T follicular helper cell (primary cell): Measurements from ENCODE around the gene ACR.
A peak's percentile ranks its signal among the peaks of the same experiment; 100 is the strongest.
"Not testable (repeated sequence)": the region's sequence is repeated elsewhere in the genome, so short reads cannot be mapped to it uniquely, and the experiment has no call there.

Experiments used
- DNase-seq: peaks from one replicate; pipeline ENCODE4 v3.0.0-alpha.2; 2020; ENCODE audit warnings: low read depth

Gene ACR

DNA sequence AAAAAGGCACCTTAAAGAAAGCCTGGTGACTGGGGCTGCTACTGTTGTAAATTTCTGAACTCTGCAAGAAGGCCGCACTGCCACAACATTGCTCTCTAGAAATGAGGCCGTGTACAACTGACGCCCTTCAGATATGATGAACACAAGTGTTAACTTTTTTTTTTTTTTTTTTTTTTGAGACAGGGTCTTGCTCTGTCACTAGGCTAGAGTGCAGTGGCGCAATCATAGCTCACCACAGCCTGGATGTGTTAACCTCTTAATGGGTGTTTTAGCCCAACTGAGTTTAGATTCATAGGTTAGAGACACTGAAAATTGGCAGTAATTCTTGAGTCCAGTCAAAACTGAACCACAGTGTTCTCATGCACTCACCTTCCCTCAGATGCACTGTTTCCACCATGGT is 42.2 kb downstream of the ACR start:
- not testable (repeated sequence) for DNase-seq

DNA sequence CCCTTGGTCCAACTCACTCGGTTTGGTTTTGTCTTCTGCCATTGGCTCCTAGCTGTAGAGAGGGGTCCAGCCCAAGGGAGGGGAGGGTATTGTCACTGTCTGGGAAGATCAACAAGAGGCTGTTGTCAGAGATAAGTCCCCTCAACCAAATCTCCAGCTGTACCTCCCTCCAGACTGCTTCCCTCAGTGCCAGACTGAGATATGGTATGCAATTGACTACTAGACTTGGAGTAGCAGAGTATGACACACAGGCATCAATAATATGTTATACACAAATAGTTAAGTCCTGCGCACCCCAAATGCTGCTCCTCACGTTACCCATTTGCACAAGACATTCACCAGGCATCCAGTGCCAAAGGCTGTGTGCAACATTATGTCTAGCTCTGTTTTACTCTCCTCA is 44.2 kb downstream of the ACR start:
- DNase-seq, result not testable (repeated sequence)

DNA sequence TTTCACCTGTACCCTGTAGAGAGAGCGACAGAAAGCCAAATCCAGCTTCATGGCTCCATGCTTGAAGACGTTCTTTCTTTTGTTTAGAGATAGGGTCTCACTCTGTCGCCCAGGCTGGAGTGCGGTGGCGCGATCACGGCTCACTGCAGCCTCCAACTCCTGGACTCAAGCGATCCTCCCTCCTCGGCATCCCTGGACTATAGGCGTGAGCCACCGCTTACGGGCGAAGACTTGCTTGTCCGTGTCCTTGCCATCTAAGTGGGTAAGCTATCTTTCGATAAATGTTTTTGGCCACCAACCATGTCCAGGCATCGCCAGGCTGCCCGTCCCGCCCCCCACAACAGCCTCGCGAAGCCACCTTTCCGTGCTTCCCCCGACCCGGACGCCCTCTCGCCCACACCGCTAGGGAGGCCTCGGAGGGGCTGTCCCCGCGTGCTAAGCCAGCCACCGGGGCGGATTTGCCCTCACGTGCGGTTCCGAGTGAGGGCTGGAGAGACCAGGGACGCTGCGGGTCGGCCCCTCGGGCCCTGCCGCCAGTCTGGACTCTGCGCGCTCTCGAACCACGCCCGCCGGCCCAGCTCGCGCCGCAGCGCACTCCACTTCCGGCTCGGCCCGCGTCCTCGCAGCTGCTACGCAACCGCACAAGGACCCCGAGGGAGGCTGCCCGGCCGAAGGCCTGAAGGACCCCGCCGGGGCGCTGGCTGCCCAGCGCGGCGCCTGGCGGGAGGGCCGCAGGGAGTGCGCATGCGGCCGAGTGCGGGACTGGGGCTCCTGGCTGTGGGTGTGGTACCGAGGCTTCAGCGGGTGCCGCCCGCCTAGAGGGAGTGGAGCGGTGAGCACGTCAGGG is 45.3 kb downstream of the ACR start, which contains the start of gene RABL2B:
TSS of gene RABL2B (minus strand) at position 604 of the 847 bp plus-strand sequence. CDS start 1,342 bp downstream, outside the sequence.
- peak; percentile 77 for DNase-seq

DNA sequence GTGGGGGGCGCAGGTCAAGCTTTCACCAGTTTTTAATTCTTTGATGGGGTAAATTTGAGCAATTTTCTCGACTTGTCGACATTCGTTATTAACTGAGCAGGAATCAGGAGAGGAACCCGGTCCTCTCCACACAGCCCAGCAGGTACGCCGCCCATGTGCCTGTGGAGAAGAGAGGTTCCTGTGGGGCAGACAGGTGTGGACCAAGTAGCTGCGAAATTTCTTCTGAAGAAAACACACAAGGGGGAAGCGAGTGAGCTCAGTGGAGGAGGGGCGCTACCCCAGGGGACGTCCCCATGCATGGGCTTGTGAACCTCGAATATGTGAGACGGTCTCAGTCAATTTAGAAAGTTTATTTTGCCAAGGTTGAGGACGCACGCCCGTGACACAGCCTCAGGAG is 45.9 kb downstream of the ACR start:
- not testable (repeated sequence) for DNase-seq

DNA sequence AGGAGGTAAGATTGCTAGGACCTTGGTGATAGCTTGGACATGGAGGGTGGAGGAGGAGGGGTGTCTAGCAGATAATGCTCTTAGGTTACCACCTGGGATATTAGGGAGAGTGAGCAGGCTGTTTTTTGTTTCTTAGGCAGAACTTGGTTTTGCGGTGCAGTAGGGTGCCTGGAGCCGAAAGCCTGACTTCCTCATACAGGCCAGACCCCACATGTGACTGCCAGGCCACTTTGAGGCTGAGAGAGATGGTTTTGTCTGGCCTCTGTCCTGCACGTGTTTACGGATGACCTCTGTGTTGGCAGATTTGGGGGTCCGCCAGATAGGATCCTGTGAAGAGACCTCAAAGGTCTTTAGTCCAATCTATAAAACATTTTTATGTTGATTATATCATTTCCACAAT is 47.3 kb downstream of the ACR start:
- DNase-seq, result not testable (repeated sequence)

DNA sequence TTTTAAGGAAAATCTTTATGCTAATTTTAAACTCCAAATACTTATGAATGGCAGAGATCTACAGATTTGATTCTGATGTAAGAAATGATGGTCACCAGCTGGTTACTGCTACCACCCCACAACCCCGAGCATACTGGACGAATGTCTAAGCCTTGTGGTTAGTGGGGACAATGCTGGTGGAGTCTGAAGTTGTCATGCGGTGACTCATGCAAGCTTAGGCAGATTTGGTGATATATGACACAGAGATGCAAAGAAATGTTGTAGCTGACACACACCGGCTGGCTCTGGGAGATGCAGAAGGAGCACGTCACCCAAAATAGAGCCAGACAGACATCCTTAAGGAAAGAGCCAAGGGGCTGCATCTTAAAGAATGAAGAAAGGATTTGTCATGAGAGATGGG is 48.9 kb downstream of the ACR start:
- not testable (repeated sequence) for DNase-seq
